Activated CD4-positive, alpha-beta memory T cell treated with anti-CD3 and anti-CD28 coated beads, Interleukin-2, amount 10 ng/mL, durations not matched to agents 7 days and 5 days (primary cell): ENCODE data around the gene FGFBP1. TPM values are rescaled to one million over a fixed set of nuclear protein-coding genes. Genes with fewer than 3 reads are reported as not detected.

Source experiments
- CTCF ChIA-PET: fragments of 350-600 bp; sonication (Branson Sonifier 250); formaldehyde crosslinking; loops from one replicate; lab custom pipeline; 2021; ENCODE audit warnings: antibody characterized with exemption, inconsistent platforms; lab: Charles Lee
- POLR2A ChIA-PET: fragments of 350-600 bp; sonication (Branson Sonifier 250); formaldehyde crosslinking; loops from one replicate; lab custom pipeline; 2021; ENCODE audit warnings: antibody characterized with exemption; lab: Charles Lee
- DNase-seq: peaks from one replicate; pipeline ENCODE4 v3.0.0-alpha.2; 2020
- H3K27ac Mint-ChIP-seq: one replicate; pipeline ENCODE4 v1.8.0; 2021; ENCODE audit warnings: mild to moderate bottlenecking, mixed read lengths
- H3K27me3 Mint-ChIP-seq: one replicate; pipeline ENCODE4 v1.8.0; 2021; ENCODE audit warnings: mixed read lengths
- H3K36me3 Mint-ChIP-seq: one replicate; pipeline ENCODE4 v1.8.0; 2021; ENCODE audit warnings: low read depth, mixed read lengths
- H3K4me1 Mint-ChIP-seq: one replicate; pipeline ENCODE4 v1.8.0; 2021; ENCODE audit warnings: mixed read lengths
- H3K4me3 Mint-ChIP-seq: one replicate; pipeline ENCODE4 v1.8.0; 2021; ENCODE audit warnings: mild to moderate bottlenecking, mixed read lengths
- H3K9me3 Mint-ChIP-seq: one replicate; pipeline ENCODE4 v1.8.0; 2021; ENCODE audit warnings: mixed read lengths
- total RNA-seq, 2 experiments: library from RNA; stranded (reverse); gene quantifications; one replicate each; pipeline ENCODE4 v1.2.3, GENCODE V29; 2021

Gene FGFBP1
- total RNA-seq, 2 experiments from 2014 or later = not detected

DNA sequence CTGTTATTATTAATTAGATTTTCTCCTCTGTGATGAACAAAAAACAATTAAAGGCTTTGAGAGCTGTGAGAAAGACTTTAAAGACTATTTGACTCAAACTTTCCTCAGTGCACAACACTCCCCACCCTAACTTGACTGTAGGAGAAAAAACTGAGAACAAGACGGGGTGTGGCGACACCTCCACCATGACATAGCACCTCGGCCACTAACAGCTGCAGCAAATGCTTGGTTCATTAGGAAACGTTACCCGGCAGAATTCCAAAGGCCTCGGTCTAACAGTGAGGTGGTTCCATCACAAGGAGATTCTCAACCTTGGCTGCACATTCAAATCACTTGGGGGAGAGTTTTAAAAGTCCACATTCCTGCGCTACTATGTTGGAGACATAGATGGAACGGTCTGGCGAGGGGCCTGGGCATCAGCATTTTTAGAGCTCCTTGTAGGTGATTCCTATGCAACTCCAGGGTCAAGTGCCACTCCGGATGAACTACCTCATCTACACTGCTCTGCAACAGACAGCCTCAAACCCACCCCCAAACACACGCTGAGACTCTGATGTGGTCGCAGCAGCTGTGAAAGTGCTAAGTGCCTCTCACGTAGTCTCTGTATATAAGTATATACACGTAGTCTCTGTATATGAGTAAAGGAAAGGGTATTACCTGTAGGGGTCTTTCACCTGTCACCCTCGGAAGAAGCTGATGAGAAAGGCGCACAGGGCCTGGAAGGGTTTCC lies 23.4 kb upstream of the FGFBP1 start:
- H3K27ac Mint-ChIP-seq = no peak overlapping the region
- no peak overlapping the region for H3K4me3 Mint-ChIP-seq
- peaks cover 17% of the 10 kb centered on the region for H3K27me3 Mint-ChIP-seq
- ChIA-PET POLR2A (no interaction called here), CTCF (interaction anchor here (1.0 to 1.4 kb wide), 2 partner anchors 40 to 79 kb away, joined by 3 read pairs; no protein-coding TSS in a partner anchor)
- peaks cover 18% of the 10 kb centered on the region for H3K4me1 Mint-ChIP-seq
- DNase-seq = no peak
- H3K9me3 Mint-ChIP-seq = no peaks in the 10 kb centered on the region
- H3K36me3 Mint-ChIP-seq = no peaks in the 10 kb centered on the region

DNA sequence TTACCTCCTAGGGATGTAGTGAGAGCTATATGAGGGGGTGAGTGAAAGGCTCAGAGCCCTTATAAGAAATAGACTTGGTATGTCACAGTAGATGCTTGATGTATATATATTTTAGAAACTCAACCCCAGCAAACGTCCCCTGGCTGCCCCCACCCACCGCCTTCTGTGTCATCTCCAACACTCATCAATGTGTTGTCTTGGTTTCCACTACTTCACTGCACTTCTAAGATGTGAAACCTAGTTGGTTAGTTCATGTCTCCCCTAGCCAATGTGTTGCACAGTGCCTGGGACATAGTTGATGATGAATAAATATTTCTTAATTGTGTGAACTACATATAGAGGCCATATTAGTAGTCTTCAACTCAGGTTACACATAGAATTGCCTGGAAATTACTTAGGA lies 20.0 kb upstream of the FGFBP1 start:
- ChIA-PET POLR2A (no interaction called here), CTCF (interaction anchor here (0.6 to 1.1 kb wide), 3 partner anchors 42 to 727 kb away, joined by 3 read pairs; no protein-coding TSS in a partner anchor)
- peaks cover 15% of the 10 kb centered on the region for H3K4me1 Mint-ChIP-seq
- H3K36me3 Mint-ChIP-seq = no peaks in the 10 kb centered on the region
- no peak overlapping the region for H3K27ac Mint-ChIP-seq
- peaks cover 24% of the 10 kb centered on the region for H3K27me3 Mint-ChIP-seq
- DNase-seq = no peak
- H3K4me3 Mint-ChIP-seq = no peak overlapping the region
- H3K9me3 Mint-ChIP-seq = no peaks in the 10 kb centered on the region

DNA sequence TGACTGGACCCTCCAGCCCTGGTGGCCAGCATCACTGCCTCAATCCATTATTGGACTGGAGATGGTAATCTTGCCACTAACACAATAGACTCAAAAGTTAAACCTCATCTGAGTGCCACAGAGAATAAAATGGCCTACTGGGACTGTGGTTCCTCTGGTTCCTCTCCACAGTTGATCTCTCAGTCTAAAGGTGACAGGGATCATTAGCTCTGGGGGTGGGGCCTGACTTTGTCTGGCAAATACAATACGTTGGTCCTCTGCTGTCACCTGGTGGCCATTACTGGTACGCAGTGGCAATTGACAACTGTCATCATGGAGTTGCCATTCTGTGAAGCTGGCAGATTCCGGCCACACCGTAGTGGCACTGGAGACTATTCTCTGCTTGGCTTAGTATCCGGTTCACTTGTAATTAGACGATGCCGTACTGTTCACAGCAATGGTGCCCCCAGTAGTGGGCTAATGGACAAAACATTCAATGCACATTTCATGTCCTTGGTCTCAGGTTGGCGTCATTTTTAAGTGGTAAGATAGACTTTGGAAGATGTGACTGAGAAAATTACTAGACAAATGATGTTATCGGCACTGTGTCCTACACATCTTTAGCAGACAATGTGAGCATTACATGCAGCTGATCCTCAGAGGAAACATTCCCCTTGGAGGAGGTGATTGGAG lies 17.8 kb upstream of the FGFBP1 start:
- peaks cover 24% of the 10 kb centered on the region for H3K27me3 Mint-ChIP-seq
- CTCF ChIA-PET = interaction anchor here (0.8 to 2.1 kb wide), 20 partner anchors 14 to 955 kb away, joined by 3 to 32 read pairs (median 5); no protein-coding TSS in a partner anchor
- H3K4me3 Mint-ChIP-seq = no peak overlapping the region
- no peaks in the 10 kb centered on the region for H3K36me3 Mint-ChIP-seq
- peaks cover 2% of the 10 kb centered on the region for H3K4me1 Mint-ChIP-seq
- POLR2A ChIA-PET = interaction anchor here (1.3 kb wide), 1 partner anchor 74 kb away, joined by 4 read pairs; no protein-coding TSS in a partner anchor
- no peaks in the 10 kb centered on the region for H3K9me3 Mint-ChIP-seq
- no peak overlapping the region for H3K27ac Mint-ChIP-seq
- DNase-seq = peak; percentile 84

DNA sequence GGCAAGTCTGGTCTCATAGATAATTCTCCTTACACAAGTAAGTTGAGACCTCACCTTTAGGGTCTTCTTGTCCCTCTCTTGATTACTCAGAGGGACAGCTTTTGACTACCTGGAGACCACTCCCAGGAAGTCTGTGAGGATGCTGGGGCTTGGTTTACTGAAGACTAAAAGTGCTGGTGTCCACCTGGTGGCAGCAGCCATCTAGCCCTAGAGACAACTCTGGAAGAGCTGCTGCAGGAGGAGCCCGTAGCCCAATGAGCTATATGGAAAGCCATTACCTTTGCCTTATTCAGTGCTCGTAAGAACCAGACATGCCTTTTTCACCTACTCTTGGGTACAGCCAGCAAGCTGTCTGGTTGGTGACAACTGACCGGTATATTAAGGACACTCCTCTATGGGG lies 17.1 kb upstream of the FGFBP1 start:
- CTCF ChIA-PET = interaction anchor here (0.6 to 2.1 kb wide), 21 partner anchors 15 to 954 kb away, joined by 3 to 32 read pairs (median 5); no protein-coding TSS in a partner anchor
- no peak overlapping the region for H3K27ac Mint-ChIP-seq

DNA sequence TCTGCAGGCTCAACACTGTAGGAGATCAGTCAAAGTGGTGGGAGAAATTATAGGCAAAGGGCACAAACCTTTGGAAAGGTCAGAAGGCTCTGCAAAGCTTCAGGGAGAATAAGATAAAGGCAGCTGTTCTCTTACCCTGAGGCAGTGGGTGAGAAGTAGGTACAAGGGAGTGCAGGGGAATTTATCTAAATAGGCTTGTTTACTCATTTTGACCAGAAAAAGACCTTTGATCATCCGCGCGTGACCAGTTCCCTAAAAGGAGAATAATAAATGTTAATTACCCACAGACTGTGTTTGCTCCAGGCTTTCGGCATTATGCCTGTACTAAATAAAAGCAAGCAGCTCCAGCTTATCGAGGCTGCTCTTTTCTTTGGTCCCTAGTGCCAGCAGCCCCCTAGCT lies 15.1 kb upstream of the FGFBP1 start:
- Mint-ChIP-seq H3K27ac (no peak overlapping the region), H3K4me1 (peaks cover 2% of the 10 kb centered on the region), H3K9me3 (no peaks in the 10 kb centered on the region), H3K27me3 (peaks cover 18% of the 10 kb centered on the region), H3K36me3 (no peaks in the 10 kb centered on the region), H3K4me3 (no peak overlapping the region)
- no peak for DNase-seq
- ChIA-PET CTCF (interaction anchor here (2.2 kb wide), 1 partner anchor 148 kb away, joined by 9 read pairs; no protein-coding TSS in a partner anchor), POLR2A (no interaction called here)

More for the DNA sequence above, 17.1 kb upstream of the FGFBP1 start:
- peaks cover 22% of the 10 kb centered on the region for H3K27me3 Mint-ChIP-seq
- DNase-seq = no peak
- no peaks in the 10 kb centered on the region for H3K9me3 Mint-ChIP-seq
- H3K4me1 Mint-ChIP-seq = peaks cover 2% of the 10 kb centered on the region
- H3K36me3 Mint-ChIP-seq = no peaks in the 10 kb centered on the region
- H3K4me3 Mint-ChIP-seq = no peak overlapping the region
- POLR2A ChIA-PET = interaction anchor here (1.3 kb wide), 1 partner anchor 73 kb away, joined by 4 read pairs; no protein-coding TSS in a partner anchor

DNA sequence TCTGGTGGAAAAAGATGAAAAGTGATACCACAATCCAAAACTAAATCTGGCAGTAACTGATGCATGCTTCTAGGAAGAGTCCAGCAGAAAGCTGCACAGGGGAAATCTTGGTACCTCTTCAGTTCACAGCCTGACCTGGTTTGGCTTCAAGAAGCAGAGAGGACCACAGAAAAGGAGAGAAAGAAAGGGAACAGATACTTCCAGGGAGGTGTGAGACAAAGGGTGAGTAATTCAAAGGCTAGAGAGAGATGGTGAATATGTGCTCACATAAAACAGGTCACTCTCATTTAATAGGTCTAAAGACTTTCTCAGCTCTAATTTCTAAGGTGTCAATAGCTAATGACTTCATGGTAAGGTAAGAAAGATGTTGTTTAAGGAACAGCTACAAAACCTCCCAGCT lies 13.2 kb upstream of the FGFBP1 start:
- ChIA-PET POLR2A (no interaction called here), CTCF (interaction anchor here (0.6 to 2.2 kb wide), 4 partner anchors 50 to 231 kb away, joined by 3 to 9 read pairs (median 4); no protein-coding TSS in a partner anchor)
- Mint-ChIP-seq H3K27me3 (peaks cover 17% of the 10 kb centered on the region), H3K27ac (no peak overlapping the region), H3K9me3 (no peaks in the 10 kb centered on the region), H3K36me3 (no peaks in the 10 kb centered on the region), H3K4me3 (no peak overlapping the region), H3K4me1 (peaks cover 2% of the 10 kb centered on the region)
- DNase-seq = no peak

DNA sequence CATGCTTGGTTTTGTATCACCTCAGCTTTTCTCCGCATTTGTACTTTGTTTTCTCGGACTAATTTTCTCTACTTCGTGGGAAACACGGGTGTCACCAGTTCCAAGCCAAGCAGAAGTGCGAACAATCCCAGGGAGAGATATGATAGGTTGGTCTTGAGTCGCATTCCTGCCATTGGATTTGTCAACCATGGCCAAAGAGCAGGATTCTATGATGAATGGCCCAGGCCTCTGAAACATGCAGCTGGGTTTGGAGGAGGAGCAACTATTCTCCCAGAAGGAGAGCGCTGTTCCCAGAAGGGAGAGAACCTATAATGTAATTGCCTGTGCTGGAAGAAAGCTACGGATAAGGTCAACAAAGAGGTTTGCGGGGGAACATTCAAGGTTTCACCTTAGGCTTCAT lies 10.3 kb upstream of the FGFBP1 start:
- H3K36me3 Mint-ChIP-seq = no peaks in the 10 kb centered on the region
- no peaks in the 10 kb centered on the region for H3K9me3 Mint-ChIP-seq
- DNase-seq = no peak
- CTCF ChIA-PET = no interaction called here
- no peaks in the 10 kb centered on the region for H3K4me1 Mint-ChIP-seq
- POLR2A ChIA-PET = no interaction called here
- no peak overlapping the region for H3K4me3 Mint-ChIP-seq
- no peak overlapping the region for H3K27ac Mint-ChIP-seq
- peaks cover 7% of the 10 kb centered on the region for H3K27me3 Mint-ChIP-seq

DNA sequence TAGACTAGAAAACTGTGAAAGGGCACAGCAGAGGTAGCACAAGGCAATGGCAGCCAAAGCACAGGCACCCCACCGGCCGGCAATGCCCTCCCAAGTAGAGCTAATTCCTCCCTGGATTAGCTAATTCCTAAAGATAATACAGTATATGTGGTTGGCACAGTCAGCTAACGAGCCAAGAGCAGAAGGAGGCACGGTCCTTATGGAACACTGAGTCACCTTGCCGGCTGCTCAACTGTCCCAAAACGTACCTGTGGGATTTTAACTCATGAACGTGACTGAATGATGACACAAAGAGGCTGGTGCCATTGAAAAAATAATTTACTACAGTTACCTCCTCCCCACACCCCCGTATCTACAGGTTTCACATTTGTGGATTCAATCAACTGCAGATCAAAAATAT lies 9.1 kb upstream of the FGFBP1 start:
- H3K36me3 Mint-ChIP-seq = no peaks in the 10 kb centered on the region
- peaks cover 9% of the 10 kb centered on the region for H3K27me3 Mint-ChIP-seq
- no peak overlapping the region for H3K4me3 Mint-ChIP-seq
- no peaks in the 10 kb centered on the region for H3K9me3 Mint-ChIP-seq
- no peak overlapping the region for H3K27ac Mint-ChIP-seq
- DNase-seq = no peak
- CTCF ChIA-PET = no interaction called here
- no peaks in the 10 kb centered on the region for H3K4me1 Mint-ChIP-seq
- POLR2A ChIA-PET = no interaction called here

DNA sequence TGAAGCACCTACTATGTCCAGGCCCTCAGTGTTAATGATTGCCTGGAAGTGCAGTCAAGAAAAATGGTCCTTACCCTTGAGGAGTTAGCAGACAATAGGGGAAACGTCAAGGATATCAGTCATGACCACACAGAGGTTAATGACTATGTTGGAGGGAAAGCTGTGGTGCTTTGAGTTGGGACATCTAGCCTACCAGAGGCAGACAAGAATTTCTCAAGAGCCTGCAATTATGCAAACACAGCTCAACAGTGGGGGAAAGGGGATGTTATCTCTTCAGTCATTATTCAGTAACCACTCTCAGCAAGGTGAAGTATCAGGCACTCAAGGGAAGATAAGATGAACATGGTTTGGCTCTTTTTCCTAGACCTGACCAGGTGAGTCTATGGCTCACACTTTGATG lies 7.0 kb upstream of the FGFBP1 start:
- Mint-ChIP-seq H3K36me3 (no peaks in the 10 kb centered on the region), H3K4me3 (no peak overlapping the region), H3K4me1 (no peaks in the 10 kb centered on the region), H3K9me3 (no peaks in the 10 kb centered on the region), H3K27ac (no peak overlapping the region), H3K27me3 (peaks cover 11% of the 10 kb centered on the region)
- CTCF ChIA-PET = no interaction called here
- POLR2A ChIA-PET = no interaction called here
- no peak for DNase-seq

DNA sequence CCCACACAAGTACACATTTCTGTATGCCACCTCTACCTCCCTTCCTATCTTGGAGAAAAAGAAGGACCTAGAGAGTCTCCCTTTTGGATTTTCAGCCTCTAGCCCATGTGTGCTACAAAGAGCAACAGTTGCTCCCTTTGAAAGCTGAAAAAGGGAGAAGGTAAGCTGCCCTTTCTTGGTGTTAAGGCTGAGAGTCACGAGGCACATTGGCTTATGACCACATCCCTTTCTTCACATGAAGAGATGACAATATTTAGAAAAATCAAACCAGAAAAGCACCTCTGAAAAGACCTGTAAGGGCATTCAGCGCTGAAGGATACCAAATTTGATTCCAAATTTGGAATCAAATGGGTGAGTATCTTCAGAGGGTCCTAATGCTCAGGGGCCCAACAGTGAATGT lies 6.4 kb upstream of the FGFBP1 start:
- DNase-seq = no peak
- Mint-ChIP-seq H3K36me3 (no peaks in the 10 kb centered on the region), H3K4me1 (no peaks in the 10 kb centered on the region), H3K27me3 (peaks cover 15% of the 10 kb centered on the region), H3K9me3 (no peaks in the 10 kb centered on the region), H3K4me3 (no peak overlapping the region), H3K27ac (no peak overlapping the region)
- CTCF ChIA-PET = interaction anchor here (0.6 kb wide), 1 partner anchor 63 kb away, joined by 3 read pairs; no protein-coding TSS in a partner anchor
- POLR2A ChIA-PET = no interaction called here

DNA sequence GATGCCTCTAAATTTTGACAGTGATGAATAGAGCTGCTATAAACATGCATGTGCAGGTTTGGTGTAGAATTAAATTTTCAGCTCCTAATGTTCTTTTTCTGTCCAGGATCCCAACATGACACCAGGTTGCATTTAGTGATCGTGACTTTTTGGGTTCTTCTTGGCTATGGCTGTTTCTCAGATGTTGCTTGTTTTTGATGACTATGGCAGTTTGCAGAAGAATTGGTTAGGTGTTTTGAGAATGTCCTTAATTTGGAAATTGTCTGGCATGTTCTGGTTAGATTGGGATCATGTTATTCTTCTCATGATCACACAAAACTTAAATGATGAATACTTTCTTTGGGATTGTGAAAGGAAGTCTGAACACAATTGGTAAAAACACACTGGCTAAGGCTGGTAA lies 3.7 kb upstream of the FGFBP1 start:
- H3K4me3 Mint-ChIP-seq = no peak overlapping the region
- no peaks in the 10 kb centered on the region for H3K4me1 Mint-ChIP-seq
- no peak overlapping the region for H3K27ac Mint-ChIP-seq
- ChIA-PET CTCF (interaction anchor here (0.5 to 1.2 kb wide), 2 partner anchors 60 to 570 kb away, joined by 3 read pairs; no protein-coding TSS in a partner anchor), POLR2A (no interaction called here)
- no peak for DNase-seq
- H3K9me3 Mint-ChIP-seq = no peaks in the 10 kb centered on the region
- H3K27me3 Mint-ChIP-seq = peaks cover 23% of the 10 kb centered on the region
- no peaks in the 10 kb centered on the region for H3K36me3 Mint-ChIP-seq

DNA sequence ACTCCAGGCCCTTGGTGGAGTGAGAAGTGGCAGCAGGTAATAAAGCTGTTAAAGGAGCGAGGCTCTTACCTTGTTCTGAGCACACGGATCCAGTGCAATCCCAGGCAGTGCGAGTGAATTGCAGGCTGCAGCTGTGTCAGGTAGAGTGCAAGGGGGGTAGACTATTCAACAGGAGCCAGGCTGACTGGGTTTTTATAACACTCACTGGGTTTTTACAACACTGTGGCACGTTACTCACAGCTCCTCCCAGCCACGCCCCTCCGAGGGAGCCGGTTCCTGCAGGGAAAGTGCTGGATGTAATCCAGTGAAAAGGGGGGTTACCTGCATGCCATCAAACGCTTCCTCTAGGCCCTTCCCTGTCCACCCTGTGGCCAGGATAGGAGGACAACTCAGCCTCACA lies 358 bp downstream of the FGFBP1 start:
- Mint-ChIP-seq H3K4me3 (no peak overlapping the region), H3K27me3 (peaks cover 31% of the 10 kb centered on the region), H3K9me3 (no peaks in the 10 kb centered on the region), H3K27ac (no peak overlapping the region), H3K4me1 (peaks cover 1% of the 10 kb centered on the region), H3K36me3 (no peaks in the 10 kb centered on the region)
- DNase-seq = no peak
- ChIA-PET POLR2A (no interaction called here), CTCF (no interaction called here)

DNA sequence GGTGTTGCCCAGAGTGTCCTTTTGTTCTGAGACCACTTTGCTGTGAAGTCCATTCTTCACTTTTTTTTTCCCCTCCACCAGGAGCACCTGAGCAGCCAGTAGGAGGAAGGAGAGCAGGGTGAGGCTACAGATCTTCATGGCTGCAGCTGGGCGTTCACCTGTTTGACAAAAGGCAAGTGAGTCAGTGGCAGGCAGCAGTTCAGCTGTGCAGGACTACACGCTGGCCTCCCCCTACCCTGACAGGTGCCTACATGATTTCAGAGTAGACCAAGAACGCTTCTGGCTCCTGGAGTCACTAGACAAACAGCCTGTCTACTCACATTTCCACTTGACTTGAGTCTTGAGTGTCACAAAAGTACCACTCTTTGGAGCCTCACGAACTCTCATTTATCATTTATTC lies 2.0 kb downstream of the FGFBP1 start:
- H3K4me1 Mint-ChIP-seq = peaks cover 1% of the 10 kb centered on the region
- no peak overlapping the region for H3K27ac Mint-ChIP-seq
- ChIA-PET POLR2A (no interaction called here), CTCF (no interaction called here)
- H3K27me3 Mint-ChIP-seq = peaks cover 34% of the 10 kb centered on the region
- no peak for DNase-seq
- no peak overlapping the region for H3K4me3 Mint-ChIP-seq
- H3K36me3 Mint-ChIP-seq = no peaks in the 10 kb centered on the region
- no peaks in the 10 kb centered on the region for H3K9me3 Mint-ChIP-seq
